PC-9 (cell line): ENCODE results near the gene ZNRF1. TPM values are rescaled to one million over a fixed set of nuclear protein-coding genes. Genes with fewer than 3 reads are reported as not detected.

Source experiments
- BruUV-seq: library from RNA; stranded (reverse); fragments of 400-500 nt; replicated peaks from 2 replicates; lab custom pipeline; 2021; lab: Mats Ljungman, UMichigan
- CTCF ChIA-PET: fragments of 300-600 bp; sonication (Branson Sonifier 250); formaldehyde crosslinking; loops from one replicate; lab custom pipeline; 2022; ENCODE audit warnings: antibody characterized with exemption; lab: Charles Lee
- POLR2A ChIA-PET: fragments of 300-600 bp; sonication (Branson Sonifier 250); formaldehyde crosslinking; loops from one replicate; lab custom pipeline; 2022; ENCODE audit warnings: antibody characterized with exemption; ENCODE audit not compliant: unreplicated experiment; lab: Charles Lee
- DNase-seq, 2 experiments: peaks; one replicate each; pipeline versions ENCODE4 v3.0.0 to v3.0.0-alpha.2; 2015 to 2022; ENCODE audit warnings: mixed read lengths in 1 of 2
- H2AFZ ChIP-seq: fragments of 200-600 bp; sonication (generic); 2 replicates; pipeline ENCODE4 v1.8.1; 2017; ENCODE audit warnings: antibody characterized with exemption
- H3F3A ChIP-seq: fragments of 200-600 bp; sonication (generic); 2 replicates; pipeline ENCODE4 v1.8.1; 2017; ENCODE audit warnings: antibody characterized with exemption, mild to moderate bottlenecking, low read depth; ENCODE audit not compliant: insufficient read depth
- H3K27ac ChIP-seq: fragments of 200-600 bp; sonication (generic); 2 replicates; pipeline ENCODE4 v1.6.1; 2016; ENCODE audit warnings: mixed run types
- H3K27me3 ChIP-seq: fragments of 200-600 bp; sonication (generic); 2 replicates; pipeline ENCODE4 v1.6.1; 2016; ENCODE audit warnings: low read depth, mixed run types; ENCODE audit not compliant: insufficient read depth
- H3K36me3 ChIP-seq: fragments of 200-600 bp; sonication (generic); 2 replicates; pipeline ENCODE4 v1.6.1; 2016; ENCODE audit warnings: low read depth, mixed run types
- H3K4me1 ChIP-seq: fragments of 200-600 bp; sonication (generic); replicated peaks from 2 replicates; pipeline ENCODE4 v1.6.1; 2016; ENCODE audit warnings: mixed run types; ENCODE audit not compliant: insufficient read depth
- H3K4me2 ChIP-seq: fragments of 200-600 bp; sonication (generic); 2 replicates; pipeline ENCODE4 v1.6.1; 2017; ENCODE audit warnings: mixed run types
- H3K4me3 ChIP-seq: fragments of 200-600 bp; sonication (generic); 2 replicates; pipeline ENCODE4 v1.6.1; 2016; ENCODE audit warnings: mixed run types
- H3K79me2 ChIP-seq: fragments of 200-600 bp; sonication (generic); 2 replicates; pipeline ENCODE4 v1.6.1; 2017; ENCODE audit warnings: low read depth, mixed run types
- H3K9me2 ChIP-seq: fragments of 200-600 bp; sonication (generic); 2 replicates; pipeline ENCODE4 v1.8.1; 2017; ENCODE audit warnings: mild to moderate bottlenecking; ENCODE audit not compliant: insufficient read depth
- H3K9me3 ChIP-seq: fragments of 200-600 bp; sonication (generic); 2 replicates; pipeline ENCODE4 v1.8.1; 2016; ENCODE audit warnings: low read depth; ENCODE audit not compliant: insufficient read depth
- H4K20me1 ChIP-seq: fragments of 200-600 bp; sonication (generic); 2 replicates; pipeline ENCODE4 v1.8.1; 2017; ENCODE audit not compliant: insufficient read depth
- CTCF ChIP-seq: fragments of 200-600 bp; sonication (generic); conservative IDR thresholded peaks from 2 replicates; pipeline ENCODE4 v1.6.1; 2017; ENCODE audit warnings: mixed run types, antibody characterized with exemption, mild to moderate bottlenecking, moderate library complexity
- EZH2 ChIP-seq: fragments of 200-600 bp; sonication (generic); IDR thresholded peaks from 2 replicates; pipeline ENCODE4 v1.8.0; 2017; ENCODE audit warnings: antibody characterized with exemption, low read depth
- intact Hi-C: fragments of 100-400 bp; cut with micrococcal nuclease; formaldehyde crosslinking; loops from one replicate; pipeline ENCODE4 v1.10.0; 2022; ENCODE audit not compliant: unreplicated experiment
- total RNA-seq: library from RNA; stranded (reverse); gene quantifications from 2 replicates; pipeline ENCODE4 v1.2.3, GENCODE V29; 2021

ZNRF1 gene
- total RNA-seq, 1 experiment from 2014 or later: 64.4 TPM

- TSS peak; percentile 59 for BruUV-seq
- Histone ChIP-seq H4K20me1 (no peaks in the 10 kb centered on the region), H3K9me3 (no peaks in the 10 kb centered on the region), H3K27me3 (no peaks in the 10 kb centered on the region), H3F3A (peaks cover 53% of the 10 kb centered on the region), H3K36me3 (no peaks in the 10 kb centered on the region), H3K27ac (peak overlapping the region; percentile 86), H3K9me2 (no peaks in the 10 kb centered on the region; the same call in 1 of the 2 replicates), H3K4me2 (peak overlapping the region; percentile 94), H3K79me2 (peaks cover 95% of the 10 kb centered on the region), H2AFZ (no peak overlapping the region), H3K4me1 (peaks cover 72% of the 10 kb centered on the region), H3K4me3 (peak overlapping the region; percentile 52)
- ChIA-PET POLR2A (interaction anchor here (0.5 to 1.0 kb wide), 9 partner anchors 10 to 79 kb away, joined by 3 to 27 read pairs (median 6); partner anchors contain the start of gene WDR59), CTCF (interaction anchor here (0.5 to 1.7 kb wide), 6 partner anchors 31 to 80 kb away, joined by 4 to 12 read pairs (median 7); partner anchors contain the start of genes WDR59 and ZNRF1)
- intact Hi-C loops: loop anchor here (1.0 to 2.0 kb wide), 3 partner anchors 20 to 45 kb away; no protein-coding TSS in a partner anchor
- no peak for TF ChIP-seq EZH2
- TF ChIP-seq CTCF: no peak
- peak; percentile 63 to 91 for DNase-seq
Observed at GRCh38 chr16:75064403-75065148, 65.8 kb downstream of the ZNRF1 start.

- Histone ChIP-seq H3K4me1 (peaks cover 75% of the 10 kb centered on the region), H3K27me3 (no peaks in the 10 kb centered on the region), H2AFZ (no peak overlapping the region), H3K27ac (peak overlapping the region; percentile 86), H3K9me2 (no peaks in the 10 kb centered on the region; the same call in 1 of the 2 replicates), H3K4me2 (peak overlapping the region; percentile 94), H4K20me1 (no peaks in the 10 kb centered on the region), H3K4me3 (peak overlapping the region; percentile 52), H3F3A (peaks cover 53% of the 10 kb centered on the region), H3K9me3 (no peaks in the 10 kb centered on the region), H3K36me3 (no peaks in the 10 kb centered on the region), H3K79me2 (peaks cover 95% of the 10 kb centered on the region)
- no TSS peak for BruUV-seq
- TF ChIP-seq CTCF (no peak), EZH2 (no peak)
- POLR2A ChIA-PET: interaction anchor here (0.5 to 1.0 kb wide), 9 partner anchors 18 to 80 kb away, joined by 3 to 27 read pairs (median 6); partner anchors contain the start of gene WDR59
- CTCF ChIA-PET: interaction anchor here (0.5 to 1.7 kb wide), 6 partner anchors 31 to 80 kb away, joined by 4 to 12 read pairs (median 7); partner anchors contain the start of genes WDR59 and ZNRF1
- DNase-seq: no peak
- intact Hi-C loops: loop anchor here (1.0 to 2.0 kb wide), 3 partner anchors 20 to 44 kb away; no protein-coding TSS in a partner anchor
Observed at GRCh38 chr16:75065149-75065505, 66.3 kb downstream of the ZNRF1 start.

- intact Hi-C loops: loop anchor here (1.0 to 2.0 kb wide), 3 partner anchors 21 to 44 kb away; no protein-coding TSS in a partner anchor
- BruUV-seq: no TSS peak
- Histone ChIP-seq H3K4me3 (peak overlapping the region; percentile 52), H3F3A (peaks cover 53% of the 10 kb centered on the region), H2AFZ (no peak overlapping the region), H3K9me3 (no peaks in the 10 kb centered on the region), H3K9me2 (no peaks in the 10 kb centered on the region; the same call in 1 of the 2 replicates), H3K79me2 (peaks cover 95% of the 10 kb centered on the region), H3K27me3 (no peaks in the 10 kb centered on the region), H4K20me1 (no peaks in the 10 kb centered on the region), H3K36me3 (no peaks in the 10 kb centered on the region), H3K27ac (peak overlapping the region; percentile 86), H3K4me2 (peak overlapping the region; percentile 94), H3K4me1 (peaks cover 80% of the 10 kb centered on the region)
- POLR2A ChIA-PET: interaction anchor here (0.6 to 1.0 kb wide), 5 partner anchors 20 to 81 kb away, joined by 3 to 27 read pairs (median 6); partner anchors contain the start of gene WDR59
- TF ChIP-seq EZH2 (no peak), CTCF (no peak)
- peak; percentile 37 to 94 for DNase-seq
- CTCF ChIA-PET: interaction anchor here (1.7 kb wide), 1 partner anchor 31 kb away, joined by 6 read pairs; no protein-coding TSS in a partner anchor
Observed at GRCh38 chr16:75065521-75066149, 66.8 kb downstream of the ZNRF1 start.
